SK-N-MC (cell line): Measurements from ENCODE around the gene SH3GLB1.

Experiments used
- DNase-seq: peaks from one replicate; pipeline ENCODE4 v3.0.0-alpha.2; 2011; ENCODE audit warnings: low read depth, low spot score
- H3K27ac ChIP-seq: fragments of 200-600 bp; sonication (generic); 2 replicates; pipeline ENCODE4 v1.5.1; 2016; ENCODE audit warnings: mixed run types
- H3K36me3 ChIP-seq: fragments of 200-600 bp; sonication (generic); 2 replicates; pipeline ENCODE4 v1.6.1; 2017; ENCODE audit warnings: antibody characterized with exemption, low read length, mixed read lengths; ENCODE audit not compliant: insufficient read depth
- H3K4me3 ChIP-seq: fragments of 200-600 bp; sonication (generic); 2 replicates; pipeline ENCODE4 v1.5.1; 2016
- H3K9ac ChIP-seq: fragments of 200-600 bp; sonication (generic); 2 replicates; pipeline ENCODE4 v1.8.0; 2017; ENCODE audit warnings: mixed run types, mixed read lengths; ENCODE audit not compliant: insufficient read length
- H3K9me3 ChIP-seq: fragments of 200-600 bp; sonication (generic); 2 replicates; pipeline ENCODE4 v1.6.1; 2017; ENCODE audit warnings: low read depth, mild to moderate bottlenecking, antibody characterized with exemption, low read length, moderate library complexity, mixed read lengths
- EZH2 ChIP-seq: fragments of 200-600 bp; sonication (generic); IDR thresholded peaks from one replicate; pipeline ENCODE4 v1.6.1; 2017; ENCODE audit warnings: antibody characterized with exemption
- FOXP2 ChIP-seq: optimal IDR thresholded peaks from 2 replicates; pipeline ENCODE3; 2011; ENCODE audit warnings: mild to moderate bottlenecking, moderate library complexity; ENCODE audit not compliant: insufficient read depth; ENCODE audit errors: extremely low read length, control extremely low read depth
- POLR2AphosphoS5 ChIP-seq: IDR thresholded peaks from 2 replicates; pipeline ENCODE4 v1.6.1; 2012; ENCODE audit warnings: mild to moderate bottlenecking, low read depth, low read length, borderline replicate concordance

Gene SH3GLB1

DNA sequence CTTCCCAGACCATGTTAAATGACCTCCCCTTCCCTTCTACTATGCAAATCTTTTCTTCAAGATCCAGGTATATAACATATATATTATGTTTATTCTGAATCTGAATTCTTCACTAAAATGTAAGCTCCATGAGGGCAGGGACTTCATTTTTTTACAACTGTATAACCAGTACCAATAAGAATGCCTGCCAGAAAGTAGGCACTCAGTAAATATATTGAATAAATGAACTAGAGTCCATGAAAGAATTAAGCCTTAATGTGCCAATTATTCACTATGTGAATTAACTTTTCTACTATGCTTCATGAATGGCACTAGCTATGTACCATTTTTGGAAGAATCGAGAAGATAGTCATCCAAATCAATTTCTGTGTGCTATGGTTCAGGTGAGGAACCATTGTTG, 60.1 kb downstream of the SH3GLB1 start:
- no peak overlapping the region for H3K4me3 ChIP-seq
- H3K9ac ChIP-seq = no peak overlapping the region
- no peak for DNase-seq
- H3K36me3 ChIP-seq = no peaks in the 10 kb centered on the region
- no peak overlapping the region for H3K27ac ChIP-seq
- no peaks in the 10 kb centered on the region; the same call in 1 of the 2 replicates for H3K9me3 ChIP-seq
- TF ChIP-seq FOXP2 (no peak), POLR2AphosphoS5 (no peak), EZH2 (no peak)

DNA sequence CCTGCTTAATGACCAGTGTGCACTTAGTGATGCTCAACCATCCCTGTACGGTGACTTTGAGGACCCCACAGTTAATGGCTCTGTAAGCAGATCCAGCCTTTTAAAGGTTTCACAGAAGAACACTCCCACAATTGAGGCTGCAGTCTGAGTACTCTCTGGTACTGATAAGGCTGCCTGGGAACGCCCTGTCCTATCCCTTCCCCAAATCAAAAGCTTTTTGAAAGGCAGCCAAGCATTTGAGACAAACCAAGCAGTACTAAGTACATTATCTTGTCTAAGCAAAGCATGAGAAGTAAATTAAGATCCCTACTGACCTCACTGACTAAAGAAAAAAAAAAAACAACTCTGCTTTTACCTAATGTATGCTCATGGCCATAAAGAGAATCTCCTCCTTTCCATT, 60.7 kb downstream of the SH3GLB1 start:
- H3K27ac ChIP-seq = no peak overlapping the region
- no peaks in the 10 kb centered on the region; the same call in 1 of the 2 replicates for H3K9me3 ChIP-seq
- DNase-seq = no peak
- H3K9ac ChIP-seq = no peak overlapping the region
- H3K4me3 ChIP-seq = no peak overlapping the region
- H3K36me3 ChIP-seq = no peaks in the 10 kb centered on the region
- TF ChIP-seq POLR2AphosphoS5 (no peak), EZH2 (no peak), FOXP2 (no peak)

DNA sequence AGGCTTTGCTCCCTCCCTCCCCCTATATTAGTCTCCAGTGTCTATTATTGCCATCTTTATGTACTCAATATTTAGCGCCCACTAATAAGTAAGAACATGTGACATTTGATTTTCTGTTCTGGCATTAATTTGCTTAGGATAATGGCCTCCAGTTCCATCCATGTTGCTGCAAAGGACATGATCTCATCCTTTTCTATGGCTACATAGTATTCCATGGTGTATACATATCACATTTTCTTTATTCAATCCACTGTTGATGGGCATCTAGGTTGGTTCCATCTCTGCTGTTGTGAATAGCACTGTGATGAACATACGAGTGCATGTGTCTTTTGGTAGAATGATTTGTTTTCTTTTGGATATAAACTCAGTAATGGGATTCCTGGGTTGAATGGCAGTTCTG, 61.3 kb downstream of the SH3GLB1 start:
- TF ChIP-seq FOXP2 (no peak), POLR2AphosphoS5 (no peak), EZH2 (no peak)
- no peak for DNase-seq
- Histone ChIP-seq H3K9me3 (no peaks in the 10 kb centered on the region; the same call in 1 of the 2 replicates), H3K4me3 (no peak overlapping the region), H3K9ac (no peak overlapping the region), H3K36me3 (no peaks in the 10 kb centered on the region), H3K27ac (no peak overlapping the region)

DNA sequence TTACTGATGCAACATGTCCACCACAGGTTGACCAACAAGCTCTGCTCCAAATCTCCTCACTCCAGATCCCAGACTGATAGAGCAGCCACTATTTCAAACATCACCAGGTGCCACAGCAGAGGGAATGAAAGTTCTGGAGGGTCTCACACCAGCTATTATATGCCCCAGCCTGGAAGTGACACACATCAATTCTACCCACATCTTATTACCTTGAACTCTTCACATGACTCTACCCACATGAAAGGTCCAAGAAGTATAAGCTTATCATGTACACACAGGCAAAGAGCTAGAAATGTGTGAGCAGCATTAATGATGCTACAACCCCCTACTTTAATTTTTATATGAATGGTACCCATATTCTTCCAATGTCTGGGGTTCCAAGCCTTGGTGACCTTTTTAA, 64.2 kb downstream of the SH3GLB1 start:
- DNase-seq = no peak
- H3K9ac ChIP-seq = no peak overlapping the region
- no peak overlapping the region for H3K4me3 ChIP-seq
- H3K27ac ChIP-seq = no peak overlapping the region
- no peak for TF ChIP-seq FOXP2
- TF ChIP-seq POLR2AphosphoS5 = no peak
- no peak for TF ChIP-seq EZH2
- H3K9me3 ChIP-seq = no peaks in the 10 kb centered on the region; the same call in 1 of the 2 replicates
- no peaks in the 10 kb centered on the region for H3K36me3 ChIP-seq

DNA sequence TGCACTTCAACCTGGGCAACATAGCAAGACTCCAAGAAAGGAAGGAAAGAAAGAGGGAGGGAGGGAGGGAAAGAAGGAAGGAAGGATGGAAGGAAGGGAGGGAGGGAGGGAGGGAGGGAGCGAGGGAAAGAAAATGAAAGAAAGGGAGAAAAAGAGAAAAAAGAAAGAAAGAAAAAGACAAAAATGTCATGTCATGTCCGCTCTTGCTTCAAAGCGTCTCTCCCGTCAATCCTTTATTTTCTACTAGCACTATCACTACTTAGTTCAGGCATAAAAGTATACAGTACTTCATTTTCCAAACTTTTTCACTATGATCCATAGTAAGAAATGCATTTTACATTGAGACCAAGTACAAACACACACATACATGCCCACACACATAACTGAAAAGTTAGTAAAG, 64.7 kb downstream of the SH3GLB1 start:
- H3K4me3 ChIP-seq = no peak overlapping the region
- DNase-seq = no peak
- no peaks in the 10 kb centered on the region; the same call in 1 of the 2 replicates for H3K9me3 ChIP-seq
- no peak overlapping the region for H3K9ac ChIP-seq
- H3K27ac ChIP-seq = no peak overlapping the region
- H3K36me3 ChIP-seq = no peaks in the 10 kb centered on the region
- no peak for TF ChIP-seq FOXP2
- TF ChIP-seq EZH2 = no peak
- TF ChIP-seq POLR2AphosphoS5 = no peak

DNA sequence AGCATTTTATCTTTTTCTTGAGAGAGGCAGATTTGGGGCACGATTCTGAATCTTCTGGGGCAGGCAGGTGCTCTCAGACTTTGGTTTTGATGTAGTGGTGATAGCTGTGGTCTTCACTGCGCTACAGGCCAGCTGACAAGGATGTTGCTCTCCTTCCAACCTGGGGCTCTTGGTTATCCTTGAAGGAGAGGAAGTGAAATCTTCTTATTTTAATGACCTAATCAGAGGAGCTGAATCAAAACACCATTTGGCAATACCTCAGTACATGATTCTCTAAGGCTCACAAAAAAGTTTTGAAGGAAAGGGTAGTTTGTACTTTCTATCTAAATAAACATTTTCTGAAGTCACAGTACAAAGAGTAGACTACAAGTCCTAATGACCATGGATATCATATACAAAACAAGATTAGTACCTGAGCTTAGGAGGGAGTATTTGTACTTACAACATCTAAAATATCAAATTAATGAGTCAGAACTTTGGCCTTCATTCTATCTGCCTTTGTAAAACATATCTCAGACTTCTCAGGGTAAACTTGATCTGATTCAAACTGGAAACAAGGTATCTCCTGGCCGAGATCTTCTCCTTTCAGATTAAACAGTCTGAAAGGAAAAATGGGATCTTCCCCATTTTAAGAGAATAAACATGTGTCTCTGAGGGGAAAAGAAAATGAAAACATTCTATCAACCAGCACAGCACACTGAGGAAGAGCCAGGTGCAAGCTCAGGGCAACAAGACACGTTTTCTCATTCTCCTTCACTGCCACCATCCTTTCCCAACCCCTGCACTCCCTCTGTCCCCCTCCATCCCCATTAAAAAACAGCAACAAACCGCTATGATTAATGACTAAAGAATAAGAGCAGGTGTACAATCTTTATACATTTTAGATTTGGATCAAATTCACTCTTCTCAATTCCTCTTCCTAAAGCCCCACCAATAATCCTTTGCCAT, 69.2 kb downstream of the SH3GLB1 start:
- Histone ChIP-seq H3K9me3 (no peaks in the 10 kb centered on the region), H3K36me3 (no peaks in the 10 kb centered on the region), H3K27ac (no peak overlapping the region), H3K4me3 (no peak overlapping the region), H3K9ac (no peak overlapping the region)
- no peak for DNase-seq
- no peak for TF ChIP-seq EZH2
- no peak for TF ChIP-seq FOXP2
- TF ChIP-seq POLR2AphosphoS5 = no peak

DNA sequence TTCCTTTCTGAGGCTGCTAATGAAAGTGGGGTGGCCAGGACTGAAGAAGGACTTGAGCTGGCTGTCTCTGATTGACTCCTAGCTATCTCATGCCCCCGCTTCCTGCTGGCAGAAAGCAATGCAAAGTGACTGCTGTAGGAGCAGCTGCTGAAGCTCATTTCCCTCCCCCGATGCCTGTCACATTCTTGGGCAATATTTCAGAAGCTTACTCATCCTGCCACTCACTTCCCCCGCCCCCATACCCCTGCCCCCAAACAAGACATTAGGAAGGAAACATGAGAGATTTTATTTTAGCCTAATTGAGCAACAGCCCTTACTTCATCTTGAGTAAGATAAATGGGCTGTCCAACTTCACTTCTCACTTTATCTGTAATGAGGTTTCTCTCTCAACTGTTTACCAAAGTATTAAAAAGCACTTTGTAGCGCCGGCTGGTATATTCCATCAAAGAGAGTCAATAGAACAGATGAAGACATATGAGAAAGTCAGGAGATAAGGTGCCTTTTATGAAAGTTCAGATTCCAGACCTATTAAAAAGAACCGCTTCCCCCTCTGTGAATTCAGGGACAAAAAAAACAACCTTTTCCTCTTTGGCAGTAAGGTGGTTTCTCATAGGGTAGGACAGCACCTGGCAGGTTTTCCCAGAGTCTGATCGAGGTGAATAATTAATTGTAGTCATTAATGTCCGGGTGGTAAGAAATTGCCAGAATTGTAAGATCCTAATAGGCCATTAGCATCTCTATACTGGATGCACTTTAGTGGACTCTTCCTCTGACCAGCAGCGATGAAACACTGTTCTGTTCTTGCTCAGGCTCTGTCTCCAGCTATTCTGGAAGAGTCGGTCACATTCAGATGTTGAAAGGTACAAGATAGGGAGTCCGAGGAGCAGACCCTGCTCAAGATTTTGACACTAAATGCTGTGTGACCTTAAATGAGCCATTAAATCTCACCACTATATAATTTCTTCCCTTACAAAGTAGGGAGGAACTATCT, 70.2 kb downstream of the SH3GLB1 start:
- Histone ChIP-seq H3K9me3 (no peaks in the 10 kb centered on the region), H3K4me3 (no peak overlapping the region), H3K36me3 (no peaks in the 10 kb centered on the region), H3K9ac (no peak overlapping the region), H3K27ac (no peak overlapping the region)
- DNase-seq = no peak
- TF ChIP-seq EZH2 = no peak

DNA sequence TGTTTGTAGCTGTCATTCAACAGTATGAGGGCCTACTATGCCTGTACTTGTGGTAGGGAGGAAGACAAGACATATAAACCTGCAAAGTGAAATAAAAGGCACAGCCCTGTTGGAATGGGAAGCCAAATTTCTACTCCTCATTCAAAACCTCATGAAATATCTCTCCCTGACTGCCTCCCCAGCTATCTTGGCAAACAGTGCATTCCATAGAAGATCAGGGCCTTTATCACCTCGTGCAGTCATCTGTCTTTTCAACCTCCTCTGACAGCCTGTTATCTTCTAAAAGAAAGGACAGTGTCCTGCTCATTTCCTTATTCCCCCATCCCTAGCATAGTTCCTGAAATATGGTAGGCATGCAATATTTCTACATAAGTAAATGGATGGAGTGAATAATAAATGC, 71.0 kb downstream of the SH3GLB1 start:
- TF ChIP-seq FOXP2 (no peak), POLR2AphosphoS5 (no peak), EZH2 (no peak)
- H3K9ac ChIP-seq = no peak overlapping the region
- H3K27ac ChIP-seq = no peak overlapping the region
- no peaks in the 10 kb centered on the region for H3K9me3 ChIP-seq
- no peak for DNase-seq
- no peaks in the 10 kb centered on the region for H3K36me3 ChIP-seq
- no peak overlapping the region for H3K4me3 ChIP-seq
